ENCODE results near the gene KAT7.

Gene KAT7

GRCh38 chr17:49748223-49748622 is 40.3 kb upstream of the KAT7 start:
- Histone ChIP-seq H2AFZ (ENCODE audit: low read depth) (no peak overlapping the region), H3K9ac (peak overlapping the region; percentile 61; the same call in 1 of the 2 replicates), H3K27me3 (ENCODE audit: insufficient read depth, low read depth) (no peaks in the 10 kb centered on the region), H3K79me2 (ENCODE audit: insufficient read depth, low read depth) (peaks cover 87% of the 10 kb centered on the region), H3K27ac (peak overlapping the region; percentile 94), H3K36me3 (ENCODE audit: insufficient read depth) (no peaks in the 10 kb centered on the region), H4K20me1 (ENCODE audit: insufficient read depth) (no peaks in the 10 kb centered on the region), H3K4me3 (IDR thresholded peaks at IDR 0.05; ENCODE audit: insufficient read depth, low read depth, low read length) (no peak overlapping the region), H3K4me1 (ENCODE audit: low read depth, poor library complexity, severe bottlenecking) (peaks cover 97% of the 10 kb centered on the region), H3K4me2 (peak overlapping the region; percentile 98)
- TF ChIP-seq, protein P1, sequence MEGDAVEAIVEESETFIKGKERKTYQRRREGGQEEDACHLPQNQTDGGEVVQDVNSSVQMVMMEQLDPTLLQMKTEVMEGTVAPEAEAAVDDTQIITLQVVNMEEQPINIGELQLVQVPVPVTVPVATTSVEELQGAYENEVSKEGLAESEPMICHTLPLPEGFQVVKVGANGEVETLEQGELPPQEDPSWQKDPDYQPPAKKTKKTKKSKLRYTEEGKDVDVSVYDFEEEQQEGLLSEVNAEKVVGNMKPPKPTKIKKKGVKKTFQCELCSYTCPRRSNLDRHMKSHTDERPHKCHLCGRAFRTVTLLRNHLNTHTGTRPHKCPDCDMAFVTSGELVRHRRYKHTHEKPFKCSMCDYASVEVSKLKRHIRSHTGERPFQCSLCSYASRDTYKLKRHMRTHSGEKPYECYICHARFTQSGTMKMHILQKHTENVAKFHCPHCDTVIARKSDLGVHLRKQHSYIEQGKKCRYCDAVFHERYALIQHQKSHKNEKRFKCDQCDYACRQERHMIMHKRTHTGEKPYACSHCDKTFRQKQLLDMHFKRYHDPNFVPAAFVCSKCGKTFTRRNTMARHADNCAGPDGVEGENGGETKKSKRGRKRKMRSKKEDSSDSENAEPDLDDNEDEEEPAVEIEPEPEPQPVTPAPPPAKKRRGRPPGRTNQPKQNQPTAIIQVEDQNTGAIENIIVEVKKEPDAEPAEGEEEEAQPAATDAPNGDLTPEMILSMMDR (conservative IDR thresholded peaks at IDR 0.05; ENCODE audit: low read depth, low read length) = no peak

DNA sequence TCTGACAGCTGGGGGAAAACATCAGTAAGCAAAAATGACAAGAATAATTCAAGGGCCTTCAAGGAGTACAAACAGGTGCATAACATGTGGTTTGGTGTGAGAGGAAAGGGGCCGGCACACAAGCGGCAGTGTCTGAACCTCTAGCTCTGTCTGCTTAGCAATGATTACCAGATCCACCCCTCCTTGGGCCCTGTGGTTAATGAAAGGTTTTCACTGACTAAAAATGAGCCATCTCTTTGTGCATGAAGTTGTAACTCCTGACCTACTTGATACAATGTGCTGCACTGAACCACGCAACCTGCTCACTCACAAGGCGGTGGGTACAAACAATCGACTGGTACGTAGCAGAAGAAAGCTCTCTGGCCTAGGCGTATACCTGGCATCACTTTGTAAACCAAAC is 39.7 kb upstream of the KAT7 start:
- peaks cover 87% of the 10 kb centered on the region for H3K79me2 ChIP-seq (ENCODE audit: insufficient read depth, low read depth)
- H4K20me1 ChIP-seq (ENCODE audit: insufficient read depth) = no peaks in the 10 kb centered on the region
- peak overlapping the region; percentile 61 for H3K9ac ChIP-seq
- no peak overlapping the region for H3K4me3 ChIP-seq (IDR thresholded peaks at IDR 0.05; ENCODE audit: insufficient read depth, low read depth, low read length)
- no peaks in the 10 kb centered on the region for H3K36me3 ChIP-seq (ENCODE audit: insufficient read depth)
- no peak overlapping the region for H2AFZ ChIP-seq (ENCODE audit: low read depth)
- TF ChIP-seq, protein P1 (conservative IDR thresholded peaks at IDR 0.05; ENCODE audit: low read depth, low read length) = no peak
- H3K27me3 ChIP-seq (ENCODE audit: insufficient read depth, low read depth) = no peaks in the 10 kb centered on the region
- peak overlapping the region; percentile 94 for H3K27ac ChIP-seq
- H3K4me2 ChIP-seq = peak overlapping the region; percentile 98
- peaks cover 97% of the 10 kb centered on the region for H3K4me1 ChIP-seq (ENCODE audit: low read depth, poor library complexity, severe bottlenecking)

GRCh38 chr17:49749730-49750129 is 38.8 kb upstream of the KAT7 start:
- peak overlapping the region; percentile 98 for H3K4me2 ChIP-seq
- no peaks in the 10 kb centered on the region for H4K20me1 ChIP-seq (ENCODE audit: insufficient read depth)
- H3K4me3 ChIP-seq (IDR thresholded peaks at IDR 0.05; ENCODE audit: insufficient read depth, low read depth, low read length) = no peak overlapping the region
- peak overlapping the region; percentile 61; the same call in 1 of the 2 replicates for H3K9ac ChIP-seq
- H3K4me1 ChIP-seq (ENCODE audit: low read depth, poor library complexity, severe bottlenecking) = peaks cover 97% of the 10 kb centered on the region
- H3K27ac ChIP-seq = peak overlapping the region; percentile 94
- H3K36me3 ChIP-seq (ENCODE audit: insufficient read depth) = no peaks in the 10 kb centered on the region
- no peaks in the 10 kb centered on the region for H3K27me3 ChIP-seq (ENCODE audit: insufficient read depth, low read depth)
- H3K79me2 ChIP-seq (ENCODE audit: insufficient read depth, low read depth) = peaks cover 87% of the 10 kb centered on the region
- no peak overlapping the region for H2AFZ ChIP-seq (ENCODE audit: low read depth)
- TF ChIP-seq, protein P1 (conservative IDR thresholded peaks at IDR 0.05; ENCODE audit: low read depth, low read length) = no peak

GRCh38 chr17:49752508-49752907 is 36.0 kb upstream of the KAT7 start:
- Histone ChIP-seq H3K4me1 (ENCODE audit: low read depth, poor library complexity, severe bottlenecking) (peaks cover 98% of the 10 kb centered on the region), H3K79me2 (ENCODE audit: insufficient read depth, low read depth) (peaks cover 87% of the 10 kb centered on the region), H3K4me2 (no peak overlapping the region; the same call in 1 of the 2 replicates), H3K4me3 (IDR thresholded peaks at IDR 0.05; ENCODE audit: insufficient read depth, low read depth, low read length) (no peak overlapping the region), H3K9ac (no peak overlapping the region), H3K27me3 (ENCODE audit: insufficient read depth, low read depth) (no peaks in the 10 kb centered on the region), H3K36me3 (ENCODE audit: insufficient read depth) (no peaks in the 10 kb centered on the region), H2AFZ (ENCODE audit: low read depth) (no peak overlapping the region), H4K20me1 (ENCODE audit: insufficient read depth) (no peaks in the 10 kb centered on the region), H3K27ac (no peak overlapping the region)
- TF ChIP-seq, protein P1 (conservative IDR thresholded peaks at IDR 0.05; ENCODE audit: low read depth, low read length) = no peak
